Measurements from ENCODE around the gene PSTK. TPM values are rescaled to one million over a fixed set of nuclear protein-coding genes. Genes with fewer than 3 reads are reported as not detected.

Gene PSTK
- total RNA-seq, 2 donors from 2014 or later: 7.0 to 7.1 TPM

GRCh38 chr10:122957474-122957873, 22.7 kb upstream of the PSTK start:
- Histone ChIP-seq H3K36me3 (ENCODE audit: control insufficient read depth, insufficient read depth, low read length) (no peaks in the 10 kb centered on the region), H3K4me3 (ENCODE audit: low read length) (no peak overlapping the region), H3K27me3 (ENCODE audit: control insufficient read depth, insufficient read depth, low read length, poor library complexity, severe bottlenecking) (peaks cover 25% of the 10 kb centered on the region), H3K27ac (ENCODE audit: low read depth, low read length) (no peak overlapping the region), H3K9ac (ENCODE audit: extremely low read depth, low read length, poor library complexity, severe bottlenecking) (no peak overlapping the region), H3K9me3 (ENCODE audit: control insufficient read depth, low read length) (peaks cover 10% of the 10 kb centered on the region), H3K4me1 (ENCODE audit: control insufficient read depth, insufficient read depth, low read length) (no peaks in the 10 kb centered on the region)
- Mint-ChIP-seq H3K36me3 (ENCODE audit: low read depth) (peaks cover 4% of the 10 kb centered on the region), H3K27ac (no peak overlapping the region), H3K4me1 (peaks cover 6% of the 10 kb centered on the region), H3K9me3 (peaks cover 13% of the 10 kb centered on the region), H3K27me3 (ENCODE audit: insufficient read depth) (peaks cover 42% of the 10 kb centered on the region), H3K4me3 (no peak overlapping the region)
- DNase-seq: no peak
- TF ChIP-seq, protein P1, sequence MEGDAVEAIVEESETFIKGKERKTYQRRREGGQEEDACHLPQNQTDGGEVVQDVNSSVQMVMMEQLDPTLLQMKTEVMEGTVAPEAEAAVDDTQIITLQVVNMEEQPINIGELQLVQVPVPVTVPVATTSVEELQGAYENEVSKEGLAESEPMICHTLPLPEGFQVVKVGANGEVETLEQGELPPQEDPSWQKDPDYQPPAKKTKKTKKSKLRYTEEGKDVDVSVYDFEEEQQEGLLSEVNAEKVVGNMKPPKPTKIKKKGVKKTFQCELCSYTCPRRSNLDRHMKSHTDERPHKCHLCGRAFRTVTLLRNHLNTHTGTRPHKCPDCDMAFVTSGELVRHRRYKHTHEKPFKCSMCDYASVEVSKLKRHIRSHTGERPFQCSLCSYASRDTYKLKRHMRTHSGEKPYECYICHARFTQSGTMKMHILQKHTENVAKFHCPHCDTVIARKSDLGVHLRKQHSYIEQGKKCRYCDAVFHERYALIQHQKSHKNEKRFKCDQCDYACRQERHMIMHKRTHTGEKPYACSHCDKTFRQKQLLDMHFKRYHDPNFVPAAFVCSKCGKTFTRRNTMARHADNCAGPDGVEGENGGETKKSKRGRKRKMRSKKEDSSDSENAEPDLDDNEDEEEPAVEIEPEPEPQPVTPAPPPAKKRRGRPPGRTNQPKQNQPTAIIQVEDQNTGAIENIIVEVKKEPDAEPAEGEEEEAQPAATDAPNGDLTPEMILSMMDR (conservative IDR thresholded peaks at IDR 0.05): no peak
- 92 to 100% methylated on average over 3 to 5 of the region's 5 CpGs for WGBS, 2 experiments (ENCODE audit: insufficient coverage in 1 of 2, insufficient read length in 1 of 2)

DNA sequence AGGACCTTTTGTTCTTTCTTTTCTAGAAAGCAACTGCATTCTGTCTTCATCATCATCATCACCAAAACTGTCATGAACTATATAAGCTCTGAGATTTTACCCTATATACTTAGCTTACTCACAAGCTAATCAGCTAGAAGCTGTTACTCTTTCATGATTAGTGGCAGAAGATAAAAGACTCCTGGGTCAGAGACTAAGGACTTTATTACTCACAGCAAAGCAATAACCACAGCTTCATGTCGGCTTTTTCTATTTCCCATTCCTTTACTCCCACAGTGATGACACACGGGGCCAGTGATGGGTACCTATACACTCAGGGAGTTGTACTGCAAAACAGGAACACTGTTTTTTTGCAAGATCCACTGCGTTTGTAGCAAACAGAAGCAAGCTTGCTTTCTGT, 17.8 kb upstream of the PSTK start:
- Mint-ChIP-seq H3K27ac (no peak overlapping the region), H3K36me3 (ENCODE audit: low read depth) (no peaks in the 10 kb centered on the region), H3K27me3 (ENCODE audit: insufficient read depth) (peaks cover 24% of the 10 kb centered on the region), H3K4me1 (no peaks in the 10 kb centered on the region), H3K9me3 (peaks cover 33% of the 10 kb centered on the region), H3K4me3 (no peak overlapping the region)
- TF ChIP-seq, protein P1 (conservative IDR thresholded peaks at IDR 0.05): no peak
- no peak overlapping the region for H3K4me3 ChIP-seq (ENCODE audit: low read length)
- H3K4me1 ChIP-seq (ENCODE audit: control insufficient read depth, insufficient read depth, low read length): no peaks in the 10 kb centered on the region
- DNase-seq: no peak
- H3K27ac ChIP-seq (ENCODE audit: low read depth, low read length): no peak overlapping the region
- peaks cover 24% of the 10 kb centered on the region for H3K9me3 ChIP-seq (ENCODE audit: control insufficient read depth, low read length)
- no peaks in the 10 kb centered on the region for H3K36me3 ChIP-seq (ENCODE audit: control insufficient read depth, insufficient read depth, low read length)
- no peaks in the 10 kb centered on the region for H3K27me3 ChIP-seq (ENCODE audit: control insufficient read depth, insufficient read depth, low read length, poor library complexity, severe bottlenecking)
- 66 to 71% methylated on average over 3 of the region's 3 CpGs for WGBS, 2 experiments (ENCODE audit: insufficient coverage in 1 of 2, insufficient read length in 1 of 2)
- no peak overlapping the region for H3K9ac ChIP-seq (ENCODE audit: extremely low read depth, low read length, poor library complexity, severe bottlenecking)

GRCh38 chr10:122966879-122967278, 13.3 kb upstream of the PSTK start:
- H3K36me3 Mint-ChIP-seq (ENCODE audit: low read depth): no peaks in the 10 kb centered on the region
- Histone ChIP-seq H3K4me3 (ENCODE audit: low read length) (no peak overlapping the region), H3K27me3 (ENCODE audit: control insufficient read depth, insufficient read depth, low read length, poor library complexity, severe bottlenecking) (no peaks in the 10 kb centered on the region), H3K4me1 (ENCODE audit: control insufficient read depth, insufficient read depth, low read length) (peaks cover 12% of the 10 kb centered on the region), H3K9me3 (ENCODE audit: control insufficient read depth, low read length) (peaks cover 34% of the 10 kb centered on the region), H3K9ac (ENCODE audit: extremely low read depth, low read length, poor library complexity, severe bottlenecking) (no peak overlapping the region), H3K27ac (ENCODE audit: low read depth, low read length) (no peak overlapping the region), H3K36me3 (ENCODE audit: control insufficient read depth, insufficient read depth, low read length) (no peaks in the 10 kb centered on the region)
- no peak overlapping the region for H3K4me3 Mint-ChIP-seq
- H3K27ac Mint-ChIP-seq: no peak overlapping the region
- DNase-seq: no peak
- H3K9me3 Mint-ChIP-seq: peaks cover 44% of the 10 kb centered on the region
- peaks cover 24% of the 10 kb centered on the region for H3K27me3 Mint-ChIP-seq (ENCODE audit: insufficient read depth)
- TF ChIP-seq, protein P1 (conservative IDR thresholded peaks at IDR 0.05): no peak
- peaks cover 14% of the 10 kb centered on the region for H3K4me1 Mint-ChIP-seq

Measured in endodermal cell (in vitro differentiated cells).